GM12801 (cell line): ENCODE measurements around the gene PEMT.

ENCODE experiments used
- TF ChIP-seq, protein P1 (sequence below): IDR thresholded peaks from one replicate; pipeline ENCODE4 v1.5.1; 2011; ENCODE audit warnings: control low read depth; ENCODE audit not compliant: insufficient read length; ENCODE audit errors: extremely low read depth

PEMT gene

GRCh38 chr17:17580662-17581470, 10.6 kb downstream of the PEMT start:
- TF ChIP-seq, protein P1, sequence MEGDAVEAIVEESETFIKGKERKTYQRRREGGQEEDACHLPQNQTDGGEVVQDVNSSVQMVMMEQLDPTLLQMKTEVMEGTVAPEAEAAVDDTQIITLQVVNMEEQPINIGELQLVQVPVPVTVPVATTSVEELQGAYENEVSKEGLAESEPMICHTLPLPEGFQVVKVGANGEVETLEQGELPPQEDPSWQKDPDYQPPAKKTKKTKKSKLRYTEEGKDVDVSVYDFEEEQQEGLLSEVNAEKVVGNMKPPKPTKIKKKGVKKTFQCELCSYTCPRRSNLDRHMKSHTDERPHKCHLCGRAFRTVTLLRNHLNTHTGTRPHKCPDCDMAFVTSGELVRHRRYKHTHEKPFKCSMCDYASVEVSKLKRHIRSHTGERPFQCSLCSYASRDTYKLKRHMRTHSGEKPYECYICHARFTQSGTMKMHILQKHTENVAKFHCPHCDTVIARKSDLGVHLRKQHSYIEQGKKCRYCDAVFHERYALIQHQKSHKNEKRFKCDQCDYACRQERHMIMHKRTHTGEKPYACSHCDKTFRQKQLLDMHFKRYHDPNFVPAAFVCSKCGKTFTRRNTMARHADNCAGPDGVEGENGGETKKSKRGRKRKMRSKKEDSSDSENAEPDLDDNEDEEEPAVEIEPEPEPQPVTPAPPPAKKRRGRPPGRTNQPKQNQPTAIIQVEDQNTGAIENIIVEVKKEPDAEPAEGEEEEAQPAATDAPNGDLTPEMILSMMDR, result no peak

- TF ChIP-seq, protein P1, result no peak
Measured at GRCh38 chr17:17579691-17580090, 11.8 kb downstream of the PEMT start.

- TF ChIP-seq, protein P1, result no peak
Measured at GRCh38 chr17:17577373-17577772, 14.1 kb downstream of the PEMT start.

DNA sequence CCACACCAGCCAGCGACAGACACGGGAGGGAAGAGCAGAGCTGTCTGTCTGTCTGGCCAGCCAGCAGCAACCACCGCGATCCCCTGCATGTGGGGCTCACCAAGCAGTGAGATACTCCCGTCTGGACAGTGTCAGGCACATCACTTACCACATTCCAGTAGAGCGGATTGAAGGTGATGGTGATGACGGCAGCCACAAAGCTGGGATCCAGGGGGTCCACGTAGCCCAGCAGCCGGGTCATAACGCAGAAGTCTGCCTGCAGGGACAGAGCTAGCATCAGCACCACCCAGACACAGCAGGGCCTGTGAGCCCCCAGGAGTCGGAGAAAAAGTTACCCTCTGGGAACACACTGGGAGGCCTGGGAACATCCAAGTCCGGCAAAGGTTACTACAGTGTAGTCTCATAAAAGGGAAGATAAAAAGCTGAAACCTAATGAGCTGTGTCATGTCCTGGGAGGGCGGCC, 14.7 kb downstream of the PEMT start:
- TF ChIP-seq, protein P1, result no peak

GRCh38 chr17:17575360-17576251, 15.9 kb downstream of the PEMT start:
- TF ChIP-seq, protein P1, result no peak

DNA sequence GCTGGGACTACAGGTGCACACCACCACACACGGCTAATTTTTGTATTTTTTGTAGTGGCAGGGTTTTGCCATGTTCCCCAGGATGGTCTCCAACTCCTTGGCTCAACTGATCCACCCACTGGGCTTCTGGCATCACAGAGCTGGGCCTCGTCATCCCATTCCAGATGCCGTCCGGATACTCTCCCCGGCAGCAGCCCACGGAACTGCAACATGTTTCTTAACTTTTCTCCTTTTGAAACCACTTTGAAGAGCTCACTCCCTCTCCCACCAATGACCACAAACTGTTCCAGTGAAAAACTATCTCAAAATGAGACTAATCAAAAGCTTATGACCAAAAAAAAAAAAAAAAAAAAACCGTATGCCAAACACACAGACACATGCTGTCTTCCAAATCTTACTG, 17.6 kb downstream of the PEMT start:
- TF ChIP-seq, protein P1, result no peak
